NK-92 (cell line): ENCODE results near the gene BDKRB2.

Experiments used
- DNase-seq: peaks from one replicate; lab custom pipeline; 2025; ENCODE audit not compliant: unreplicated experiment; lab: John Stamatoyannopoulos, UW

BDKRB2 gene

GRCh38 chr14:96204151-96205058 is at the start of gene BDKRB2:
Gene BDKRB2 (plus strand): TSS chr14:96204839. CDS start chr14:96237108, 32,269 bp downstream.
- no peak for DNase-seq

DNA sequence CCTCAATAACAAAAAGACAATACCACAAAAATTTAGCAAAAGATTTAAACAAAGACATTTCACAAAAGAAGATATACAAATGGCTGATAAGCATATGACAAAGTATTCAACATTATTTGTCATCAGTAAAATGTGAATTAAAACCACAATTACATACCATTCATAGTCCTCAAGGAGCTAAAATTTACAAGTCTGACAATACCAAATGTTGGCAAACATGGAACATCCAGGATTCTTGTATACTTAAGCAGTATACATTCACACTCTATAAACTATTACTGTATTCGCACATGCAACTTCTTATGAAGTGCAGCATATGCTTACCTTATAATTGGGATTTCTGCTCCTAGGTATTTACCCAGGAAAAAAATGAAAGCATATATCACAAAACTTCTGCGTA is 49.7 kb upstream of the BDKRB2 start:
- DNase-seq, result no peak

GRCh38 chr14:96156804-96157760 is 47.6 kb upstream of the BDKRB2 start:
- DNase-seq, result no peak

DNA sequence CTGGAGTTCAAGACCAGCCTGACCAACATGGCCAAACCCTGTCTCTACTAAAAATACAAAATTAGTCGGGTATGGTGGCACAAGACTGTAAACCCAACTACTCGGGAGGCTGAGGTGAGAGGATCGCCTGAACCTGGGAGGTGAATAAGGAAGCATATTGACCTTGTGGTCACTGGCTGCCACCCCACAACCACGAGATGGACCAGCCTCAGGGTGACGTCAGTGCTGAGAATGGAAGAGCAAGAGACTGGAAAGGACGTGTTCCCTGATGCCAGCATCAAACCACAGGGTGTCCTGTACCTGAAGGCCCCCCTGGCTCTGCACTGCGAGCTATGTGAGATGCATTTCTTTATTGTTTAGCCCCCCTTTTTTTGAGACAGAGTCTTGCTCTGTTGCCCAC is 45.9 kb upstream of the BDKRB2 start:
- DNase-seq, result no peak

DNA sequence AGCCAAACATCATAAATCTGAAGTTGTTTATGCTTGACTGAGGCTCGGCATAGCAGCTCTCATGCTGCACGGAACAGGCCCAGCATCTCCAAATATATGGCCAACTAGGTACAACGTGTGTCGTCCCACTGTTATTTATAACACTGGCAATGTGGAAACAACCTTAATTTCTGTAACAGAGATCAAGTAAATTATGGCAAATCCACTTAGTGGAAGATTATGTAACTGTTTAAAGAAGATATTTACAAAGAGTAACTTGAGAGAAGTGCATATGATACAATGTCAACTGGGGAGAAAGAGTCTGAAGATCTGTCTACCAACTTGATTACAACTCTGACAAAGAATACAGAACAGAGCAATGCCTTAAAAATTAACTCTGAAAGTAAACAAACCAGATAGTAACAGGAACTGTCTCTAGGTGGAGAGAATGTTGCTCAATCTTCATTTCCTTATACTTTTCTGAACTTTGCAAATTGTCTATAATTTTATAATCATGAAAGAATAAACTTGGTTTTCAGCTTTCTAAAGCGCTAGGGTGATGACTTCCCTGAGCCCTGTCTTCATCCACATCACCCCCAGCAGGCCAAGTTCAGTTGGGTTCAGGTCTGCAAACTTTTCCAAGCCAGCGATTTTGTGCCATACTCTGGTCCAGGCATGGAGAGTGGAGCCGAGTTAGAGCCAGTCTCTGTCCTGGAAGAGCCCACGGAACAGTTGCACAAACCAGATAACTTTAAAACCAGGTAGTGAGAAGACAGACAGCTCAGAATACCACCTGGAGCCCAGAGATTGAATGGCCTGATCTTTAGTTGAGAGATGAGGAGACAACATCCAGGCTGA is 44.3 kb upstream of the BDKRB2 start:
- no peak for DNase-seq

- no peak for DNase-seq
Measured at GRCh38 chr14:96160913-96161310, 43.7 kb upstream of the BDKRB2 start.

DNA sequence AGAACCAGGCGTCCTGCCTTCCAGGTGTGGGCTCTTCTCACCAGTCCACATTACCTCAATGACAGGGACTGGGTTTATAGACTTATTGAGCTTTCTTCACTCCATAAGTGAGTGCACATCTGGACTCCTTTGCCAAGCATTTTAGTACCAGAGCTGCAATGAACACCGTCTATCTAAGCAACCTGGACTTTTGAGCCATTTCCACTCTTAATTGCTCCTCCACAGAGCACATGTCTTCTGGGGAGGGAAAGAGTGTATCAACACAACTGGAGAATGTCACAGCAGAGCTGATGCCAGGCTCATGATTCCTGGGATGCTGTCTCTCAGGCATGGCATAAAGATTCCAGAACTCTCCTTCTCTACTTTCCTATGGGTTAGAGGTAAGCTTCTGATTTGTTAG is 43.0 kb upstream of the BDKRB2 start:
- no peak for DNase-seq

GRCh38 chr14:96162265-96162664 is 42.4 kb upstream of the BDKRB2 start:
- no peak for DNase-seq

DNA sequence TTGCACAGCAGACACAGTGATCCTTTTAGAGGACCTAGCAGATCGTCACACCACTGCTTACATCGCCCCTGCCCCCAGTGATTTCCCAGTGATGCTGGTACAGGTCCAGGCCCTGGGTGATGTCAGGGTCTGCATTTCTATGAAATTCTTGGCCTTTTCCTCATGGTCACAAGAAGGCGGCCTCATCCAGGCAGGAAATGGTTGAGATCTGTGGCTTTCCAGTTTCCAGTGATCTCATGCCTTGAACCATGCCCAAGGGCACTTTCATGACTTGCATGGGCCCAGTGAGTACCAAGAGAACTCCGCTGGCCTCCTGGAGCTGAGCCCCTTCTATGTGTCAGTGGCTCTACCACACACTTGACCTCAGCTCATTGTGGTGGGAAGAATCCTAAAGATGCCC is 41.9 kb upstream of the BDKRB2 start:
- DNase-seq, result no peak

DNA sequence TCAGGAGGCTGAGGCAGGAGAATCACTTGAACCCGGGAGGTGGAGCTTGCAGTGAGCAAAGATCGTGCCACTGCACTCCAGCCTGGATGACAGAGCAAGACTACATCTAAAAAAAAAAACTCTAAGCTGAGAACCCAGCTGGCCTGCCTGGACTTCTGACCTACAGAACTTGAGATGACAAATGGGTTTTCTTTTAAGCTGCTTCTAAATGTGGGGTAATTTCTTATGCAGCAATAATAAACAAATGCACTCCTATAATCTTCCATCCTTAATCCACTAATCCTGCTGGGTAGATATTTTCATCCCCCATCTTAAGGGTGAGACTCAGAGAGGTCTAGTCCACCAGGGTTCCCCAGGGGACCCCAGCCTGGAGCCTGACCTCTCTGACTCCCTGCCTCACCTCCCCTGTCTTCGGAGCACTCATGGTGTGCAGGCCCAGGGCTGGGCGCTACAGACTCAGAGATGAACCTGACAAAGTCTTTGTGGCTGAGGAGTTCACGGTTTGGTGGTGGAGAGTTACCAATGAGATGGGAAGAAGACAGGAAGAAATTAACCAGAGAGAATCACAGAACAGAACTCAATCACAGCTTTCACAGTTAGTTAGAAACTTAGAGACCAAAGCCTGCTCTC is 39.7 kb upstream of the BDKRB2 start:
- DNase-seq, result no peak

DNA sequence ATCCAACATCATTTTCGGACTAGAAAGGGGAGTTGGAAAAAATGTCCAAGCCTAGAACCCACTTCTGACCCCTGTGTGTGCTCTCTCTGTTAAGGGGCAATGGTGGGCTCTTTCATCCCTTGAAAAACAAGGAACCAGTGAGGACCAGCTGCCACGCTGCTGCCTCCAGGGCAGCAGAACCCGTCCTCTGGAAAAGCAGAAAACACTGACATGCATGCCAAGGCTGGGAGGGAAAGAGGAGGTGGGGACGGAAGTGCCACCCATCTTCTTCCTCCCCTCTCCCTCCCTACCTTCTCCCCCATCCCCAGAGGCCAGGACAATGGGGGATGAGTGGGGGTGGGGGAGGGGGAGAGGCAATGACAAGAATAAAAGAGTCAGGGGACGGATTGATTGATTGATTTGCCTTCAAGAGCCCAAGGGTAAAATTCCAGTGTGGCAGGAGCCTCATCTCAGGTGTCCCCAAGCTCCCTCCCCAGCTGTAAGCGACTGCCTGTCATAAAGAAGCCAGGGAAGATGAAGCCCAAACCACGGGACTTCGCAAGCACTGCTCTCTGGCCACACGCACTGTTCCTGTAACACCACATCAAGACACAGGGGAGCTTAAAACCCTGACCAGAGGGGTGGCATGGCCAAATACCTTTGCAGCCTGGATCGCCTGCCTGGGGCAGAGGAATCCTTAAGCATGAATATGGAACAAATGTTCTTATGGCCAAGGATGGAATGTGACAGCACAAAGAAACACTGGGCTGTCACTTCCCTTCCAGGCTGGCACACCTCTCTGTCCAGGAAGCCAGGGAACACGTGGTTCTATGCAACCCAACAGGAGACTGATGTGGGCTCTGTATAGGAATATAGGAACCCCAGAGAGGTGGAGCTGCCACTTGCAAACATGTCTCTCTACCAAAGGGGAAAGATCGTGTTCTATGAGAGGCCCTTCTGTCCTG is 38.9 kb upstream of the BDKRB2 start:
- DNase-seq, result no peak

- no peak for DNase-seq
Measured at GRCh38 chr14:96166461-96167223, 38.0 kb upstream of the BDKRB2 start.

DNA sequence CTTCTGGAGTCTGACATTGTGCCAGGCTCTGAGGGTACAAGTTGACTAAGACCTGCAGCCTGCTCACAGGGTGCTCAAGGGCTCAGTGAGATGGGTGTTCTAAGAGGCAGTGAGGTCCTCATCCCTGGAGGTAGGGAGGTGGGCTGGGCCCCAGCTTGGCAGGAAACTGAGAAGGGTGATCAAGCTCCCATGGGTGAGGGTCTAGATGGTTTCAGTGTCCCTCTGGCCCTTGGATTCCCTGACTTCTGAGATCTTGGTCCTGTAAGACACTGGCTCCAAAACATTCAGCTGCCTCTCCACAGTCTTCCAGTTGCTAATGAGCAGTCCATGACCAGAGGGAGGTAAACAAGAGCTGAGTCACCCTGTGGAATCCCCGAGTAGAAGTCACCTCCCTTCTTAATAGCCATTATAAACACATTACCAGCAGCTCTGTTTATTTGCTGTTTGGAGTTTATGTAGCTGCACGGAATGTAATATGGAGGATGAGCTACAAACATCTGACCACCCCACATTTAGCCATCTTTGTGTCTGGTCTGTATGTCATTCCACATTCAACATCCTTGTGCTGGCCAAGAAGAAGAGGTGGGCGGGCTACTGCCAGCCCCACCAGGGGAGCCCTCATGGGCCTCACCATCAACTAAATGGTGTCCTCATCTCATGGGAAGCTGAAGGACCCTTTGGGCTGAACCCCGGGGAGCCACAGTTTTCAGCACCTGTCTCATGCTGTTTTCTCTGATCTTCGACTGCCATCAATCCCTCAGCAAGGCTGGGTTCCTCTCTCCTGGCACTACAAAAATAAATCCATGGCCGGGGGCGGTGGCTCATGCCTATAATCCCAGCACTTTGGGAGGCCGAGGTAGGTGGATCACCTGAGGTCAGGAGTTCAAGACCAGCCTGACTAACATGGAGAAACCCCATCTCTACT is 37.2 kb upstream of the BDKRB2 start:
- no peak for DNase-seq

GRCh38 chr14:96168581-96168980 is 36.1 kb upstream of the BDKRB2 start:
- no peak for DNase-seq

- no peak for DNase-seq
Measured at GRCh38 chr14:96170961-96171592, 33.6 kb upstream of the BDKRB2 start.

GRCh38 chr14:96173636-96174475 is 30.8 kb upstream of the BDKRB2 start:
- no peak for DNase-seq
